SU-DHL-6 (cell line): ENCODE measurements around the gene NSUN7.

Source experiments
- H2AFZ ChIP-seq: fragments of 200-600 bp; sonication (generic); 2 replicates; pipeline ENCODE4 v1.6.1; 2014; ENCODE audit warnings: low read depth, mild to moderate bottlenecking, moderate library complexity, mixed read lengths, antibody characterized with exemption, low read length; ENCODE audit not compliant: severe bottlenecking
- H3F3A ChIP-seq: fragments of 200-600 bp; shearing (Covaris generic); 2 replicates; pipeline ENCODE4 v1.6.0; 2016; ENCODE audit warnings: antibody characterized with exemption, mild to moderate bottlenecking; ENCODE audit not compliant: insufficient read depth
- H3K27ac ChIP-seq: fragments of 200-600 bp; sonication (generic); 2 replicates; pipeline ENCODE4 v1.5.1; 2016; ENCODE audit warnings: low read depth, mild to moderate bottlenecking, low read length, moderate library complexity, mixed read lengths
- H3K27me3 ChIP-seq: fragments of 200-600 bp; sonication (generic), shearing (Covaris generic); 2 replicates; pipeline ENCODE4 v1.6.0; 2014; ENCODE audit warnings: mild to moderate bottlenecking, low read length
- H3K36me3 ChIP-seq: fragments of 200-600 bp; sonication (generic); 2 replicates; pipeline ENCODE4 v1.6.1; 2014; ENCODE audit warnings: mild to moderate bottlenecking, low read length, mixed read lengths
- H3K4me2 ChIP-seq: fragments of 300-600, 200-600 bp; shearing (Covaris generic), sonication (generic); 2 replicates; pipeline ENCODE4 v1.6.0; 2014; ENCODE audit warnings: low read length, low read depth, mild to moderate bottlenecking; ENCODE audit not compliant: poor library complexity, severe bottlenecking
- H3K4me3 ChIP-seq: fragments of 200-600 bp; sonication (generic); 2 replicates; pipeline ENCODE4 v1.5.1; 2014; ENCODE audit warnings: antibody characterized with exemption, low read length, mild to moderate bottlenecking, mixed read lengths; ENCODE audit not compliant: insufficient read depth, poor library complexity, severe bottlenecking
- H3K79me2 ChIP-seq: fragments of 200-600 bp; sonication (generic); 2 replicates; pipeline ENCODE4 v1.6.1; 2014; ENCODE audit warnings: mild to moderate bottlenecking, low read length, moderate library complexity; ENCODE audit not compliant: insufficient read depth
- H3K9ac ChIP-seq: fragments of 200-600 bp; sonication (generic); 2 replicates; pipeline ENCODE4 v1.7.0; 2014; ENCODE audit warnings: mild to moderate bottlenecking, low read length
- H3K9me2 ChIP-seq: fragments of 200-600 bp; sonication (generic); replicated peaks from 2 replicates; pipeline ENCODE4 v1.6.1; 2014; ENCODE audit warnings: low read length; ENCODE audit not compliant: insufficient read depth
- H3K9me3 ChIP-seq: fragments of 200-600 bp; sonication (generic); 2 replicates; pipeline ENCODE4 v1.6.1; 2014; ENCODE audit warnings: low read length, mixed read lengths; ENCODE audit not compliant: insufficient read depth
- H4K20me1 ChIP-seq: fragments of 200-600 bp; sonication (generic); 2 replicates; pipeline ENCODE4 v1.6.1; 2014; ENCODE audit warnings: low read depth, mild to moderate bottlenecking, antibody characterized with exemption, low read length, moderate library complexity, mixed read lengths
- CTCF ChIP-seq: fragments of 200-600 bp; sonication (generic); IDR thresholded peaks from one replicate; pipeline ENCODE4 v1.5.1; 2017; ENCODE audit warnings: antibody characterized with exemption, mild to moderate bottlenecking, low read length, moderate library complexity; ENCODE audit not compliant: insufficient read depth, poor library complexity, severe bottlenecking
- EZH2phosphoT487 ChIP-seq: fragments of 200-600 bp; sonication (generic), shearing (Covaris generic); conservative IDR thresholded peaks from 2 replicates; pipeline ENCODE4 v1.6.1; 2018; ENCODE audit warnings: mild to moderate bottlenecking, antibody characterized with exemption, low read length, moderate library complexity, mixed read lengths

NSUN7 gene

GRCh38 chr4:40831146-40831907 lies 81.6 kb downstream of the NSUN7 start:
- H2AFZ ChIP-seq: no peak overlapping the region
- no peak overlapping the region for H3K4me2 ChIP-seq
- H3K79me2 ChIP-seq: no peaks in the 10 kb centered on the region
- no peak overlapping the region for H3K9ac ChIP-seq
- TF ChIP-seq EZH2phosphoT487 (no peak), CTCF (no peak)
- no peaks in the 10 kb centered on the region for H3K9me2 ChIP-seq
- H3K27ac ChIP-seq: no peak overlapping the region
- H3K9me3 ChIP-seq: no peaks in the 10 kb centered on the region
- no peaks in the 10 kb centered on the region for H3F3A ChIP-seq
- no peaks in the 10 kb centered on the region for H3K36me3 ChIP-seq
- H4K20me1 ChIP-seq: no peaks in the 10 kb centered on the region
- no peak overlapping the region for H3K4me3 ChIP-seq
- no peaks in the 10 kb centered on the region for H3K27me3 ChIP-seq

GRCh38 chr4:40832175-40832574 lies 82.4 kb downstream of the NSUN7 start:
- no peak for TF ChIP-seq CTCF
- TF ChIP-seq EZH2phosphoT487: no peak
- no peak overlapping the region for H3K9ac ChIP-seq
- no peaks in the 10 kb centered on the region for H3K27me3 ChIP-seq
- H3F3A ChIP-seq: no peaks in the 10 kb centered on the region
- no peak overlapping the region for H2AFZ ChIP-seq
- no peak overlapping the region for H3K4me3 ChIP-seq
- no peaks in the 10 kb centered on the region for H3K9me3 ChIP-seq
- no peak overlapping the region for H3K4me2 ChIP-seq
- H3K27ac ChIP-seq: no peak overlapping the region
- no peaks in the 10 kb centered on the region for H3K36me3 ChIP-seq
- no peaks in the 10 kb centered on the region for H4K20me1 ChIP-seq
- H3K79me2 ChIP-seq: no peaks in the 10 kb centered on the region
- H3K9me2 ChIP-seq: no peaks in the 10 kb centered on the region

- TF ChIP-seq CTCF (no peak), EZH2phosphoT487 (no peak)
- Histone ChIP-seq H3K79me2 (no peaks in the 10 kb centered on the region), H3K4me2 (no peak overlapping the region), H3K27me3 (no peaks in the 10 kb centered on the region), H3K36me3 (no peaks in the 10 kb centered on the region), H2AFZ (no peak overlapping the region), H3K9ac (no peak overlapping the region), H3F3A (no peaks in the 10 kb centered on the region), H4K20me1 (no peaks in the 10 kb centered on the region), H3K9me3 (no peaks in the 10 kb centered on the region), H3K4me3 (no peak overlapping the region), H3K27ac (no peak overlapping the region), H3K9me2 (no peaks in the 10 kb centered on the region)
Observed at GRCh38 chr4:40833212-40833611, 83.5 kb downstream of the NSUN7 start.
